ENCODE measurements around the gene FAT1.

DNA sequence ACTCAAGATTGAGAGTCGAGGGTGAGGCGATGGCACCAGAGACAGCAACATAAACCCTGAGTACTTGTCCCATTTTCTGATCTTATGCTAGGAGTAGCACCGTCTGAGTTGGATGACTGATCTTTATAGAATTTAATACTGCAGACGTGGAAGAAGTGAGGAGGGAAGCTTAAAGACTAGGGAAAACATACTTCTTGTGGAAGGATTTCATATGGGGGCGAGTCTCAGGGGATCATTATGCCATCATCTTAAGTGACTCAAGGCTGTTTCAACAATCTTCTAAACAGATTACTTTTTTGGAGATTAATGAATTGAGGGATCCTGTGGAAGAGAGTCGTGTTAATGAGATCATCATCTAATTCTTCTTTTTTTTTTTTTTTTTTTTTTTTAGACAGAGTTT lies 17.2 kb upstream of the FAT1 start:
- TF ChIP-seq FOXA1 (IDR thresholded peaks at IDR 0.05), result no peak
- TF ChIP-seq ARNT (IDR thresholded peaks at IDR 0.05), result no peak
- no peak for TF ChIP-seq SUZ12 (IDR thresholded peaks at IDR 0.05)
